Ishikawa (cell line): Measurements from ENCODE around the gene GIMD1.

Experiments used
- CEBPB ChIP-seq: IDR thresholded peaks from 2 replicates; pipeline ENCODE4 v1.6.1; 2012
- CREB1 ChIP-seq: IDR thresholded peaks from 2 replicates; pipeline ENCODE4 v1.6.1; 2012; ENCODE audit warnings: low read depth
- EGR1 ChIP-seq: IDR thresholded peaks from 2 replicates; pipeline ENCODE4 v1.6.1; 2012
- EP300 ChIP-seq: IDR thresholded peaks from 2 replicates; pipeline ENCODE4 v1.6.1; 2012; ENCODE audit warnings: borderline replicate concordance
- FOXM1 ChIP-seq: IDR thresholded peaks from 2 replicates; pipeline ENCODE4 v1.6.1; 2012; ENCODE audit warnings: low read depth, borderline replicate concordance
- NFIC ChIP-seq: IDR thresholded peaks from 2 replicates; pipeline ENCODE4 v1.6.1; 2012
- RAD21 ChIP-seq: IDR thresholded peaks from 2 replicates; pipeline ENCODE4 v1.6.1; 2012; ENCODE audit warnings: low read depth
- TAF1 ChIP-seq: IDR thresholded peaks from 2 replicates; pipeline ENCODE4 v1.6.1; 2012; ENCODE audit warnings: low read depth, mild to moderate bottlenecking
- TCF12 ChIP-seq: IDR thresholded peaks from 2 replicates; pipeline ENCODE4 v1.6.1; 2012; ENCODE audit warnings: low read depth
- TEAD4 ChIP-seq: IDR thresholded peaks from 2 replicates; pipeline ENCODE4 v1.6.1; 2012
- YY1 ChIP-seq: IDR thresholded peaks from 2 replicates; pipeline ENCODE4 v1.6.1; 2012; ENCODE audit warnings: low read depth
- ZBTB7A ChIP-seq: IDR thresholded peaks from 2 replicates; pipeline ENCODE4 v1.6.1; 2012; ENCODE audit warnings: low read depth
- TF ChIP-seq, protein P1 (sequence below): IDR thresholded peaks from 2 replicates; pipeline ENCODE4 v1.6.1; 2012
- TF ChIP-seq, protein P2 (sequence below): IDR thresholded peaks from 2 replicates; pipeline ENCODE4 v1.6.1; 2012; ENCODE audit warnings: low read depth, mild to moderate bottlenecking
- TF ChIP-seq, protein P3 (sequence below): IDR thresholded peaks from 2 replicates; pipeline ENCODE4 v1.6.1; 2012

GIMD1 gene

DNA sequence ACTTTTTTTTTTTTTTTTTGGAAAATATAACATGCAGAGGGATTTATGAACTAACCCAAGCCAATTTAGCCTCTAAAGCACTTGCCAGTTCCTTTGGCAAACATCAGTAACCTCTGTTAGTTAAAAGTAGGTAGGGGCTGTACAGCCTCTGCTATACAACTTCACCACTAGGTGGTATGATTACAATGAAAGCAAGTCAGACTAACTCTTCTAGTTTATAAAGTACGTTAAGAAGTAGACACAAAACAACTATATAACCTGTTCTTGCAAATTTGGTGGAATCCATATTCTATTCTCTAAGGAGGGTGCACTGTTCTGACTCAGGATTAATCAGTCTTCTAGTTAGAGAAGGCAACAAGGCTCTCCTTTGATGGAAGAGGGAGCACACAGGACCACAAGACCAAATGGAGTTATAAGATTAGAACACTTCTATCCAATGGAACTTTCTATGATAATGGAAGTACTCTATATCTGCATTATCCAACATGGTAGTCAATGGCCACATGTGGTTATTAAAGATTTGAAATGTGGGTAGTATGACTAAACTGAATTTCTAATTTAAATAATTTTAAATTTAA is 39.4 kb downstream of the GIMD1 start:
- TF ChIP-seq CEBPB = no peak
- peak; percentile 31 for TF ChIP-seq RAD21

DNA sequence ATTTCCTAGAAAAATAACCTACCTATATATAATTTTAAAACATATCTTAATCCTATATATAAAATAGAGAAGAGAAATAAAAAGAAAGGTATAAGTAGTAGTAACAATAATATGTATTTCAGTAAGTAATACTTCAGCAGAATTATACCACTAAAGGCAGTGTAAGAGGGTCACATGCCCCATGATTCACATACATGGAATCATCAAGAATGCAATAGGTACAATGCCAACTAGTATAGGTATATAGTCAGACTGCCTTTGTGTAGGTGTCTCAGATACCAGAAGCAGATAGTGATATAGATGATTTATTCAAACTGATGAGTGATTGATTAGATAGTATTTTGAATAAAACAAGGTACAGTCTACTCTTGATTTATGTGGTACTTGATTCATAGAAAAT is 42.8 kb downstream of the GIMD1 start:
- TF ChIP-seq, protein P1, sequence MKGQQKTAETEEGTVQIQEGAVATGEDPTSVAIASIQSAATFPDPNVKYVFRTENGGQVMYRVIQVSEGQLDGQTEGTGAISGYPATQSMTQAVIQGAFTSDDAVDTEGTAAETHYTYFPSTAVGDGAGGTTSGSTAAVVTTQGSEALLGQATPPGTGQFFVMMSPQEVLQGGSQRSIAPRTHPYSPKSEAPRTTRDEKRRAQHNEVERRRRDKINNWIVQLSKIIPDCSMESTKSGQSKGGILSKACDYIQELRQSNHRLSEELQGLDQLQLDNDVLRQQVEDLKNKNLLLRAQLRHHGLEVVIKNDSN = peak; percentile 65
- TF ChIP-seq, protein P2, sequence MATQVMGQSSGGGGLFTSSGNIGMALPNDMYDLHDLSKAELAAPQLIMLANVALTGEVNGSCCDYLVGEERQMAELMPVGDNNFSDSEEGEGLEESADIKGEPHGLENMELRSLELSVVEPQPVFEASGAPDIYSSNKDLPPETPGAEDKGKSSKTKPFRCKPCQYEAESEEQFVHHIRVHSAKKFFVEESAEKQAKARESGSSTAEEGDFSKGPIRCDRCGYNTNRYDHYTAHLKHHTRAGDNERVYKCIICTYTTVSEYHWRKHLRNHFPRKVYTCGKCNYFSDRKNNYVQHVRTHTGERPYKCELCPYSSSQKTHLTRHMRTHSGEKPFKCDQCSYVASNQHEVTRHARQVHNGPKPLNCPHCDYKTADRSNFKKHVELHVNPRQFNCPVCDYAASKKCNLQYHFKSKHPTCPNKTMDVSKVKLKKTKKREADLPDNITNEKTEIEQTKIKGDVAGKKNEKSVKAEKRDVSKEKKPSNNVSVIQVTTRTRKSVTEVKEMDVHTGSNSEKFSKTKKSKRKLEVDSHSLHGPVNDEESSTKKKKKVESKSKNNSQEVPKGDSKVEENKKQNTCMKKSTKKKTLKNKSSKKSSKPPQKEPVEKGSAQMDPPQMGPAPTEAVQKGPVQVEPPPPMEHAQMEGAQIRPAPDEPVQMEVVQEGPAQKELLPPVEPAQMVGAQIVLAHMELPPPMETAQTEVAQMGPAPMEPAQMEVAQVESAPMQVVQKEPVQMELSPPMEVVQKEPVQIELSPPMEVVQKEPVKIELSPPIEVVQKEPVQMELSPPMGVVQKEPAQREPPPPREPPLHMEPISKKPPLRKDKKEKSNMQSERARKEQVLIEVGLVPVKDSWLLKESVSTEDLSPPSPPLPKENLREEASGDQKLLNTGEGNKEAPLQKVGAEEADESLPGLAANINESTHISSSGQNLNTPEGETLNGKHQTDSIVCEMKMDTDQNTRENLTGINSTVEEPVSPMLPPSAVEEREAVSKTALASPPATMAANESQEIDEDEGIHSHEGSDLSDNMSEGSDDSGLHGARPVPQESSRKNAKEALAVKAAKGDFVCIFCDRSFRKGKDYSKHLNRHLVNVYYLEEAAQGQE = no peak

DNA sequence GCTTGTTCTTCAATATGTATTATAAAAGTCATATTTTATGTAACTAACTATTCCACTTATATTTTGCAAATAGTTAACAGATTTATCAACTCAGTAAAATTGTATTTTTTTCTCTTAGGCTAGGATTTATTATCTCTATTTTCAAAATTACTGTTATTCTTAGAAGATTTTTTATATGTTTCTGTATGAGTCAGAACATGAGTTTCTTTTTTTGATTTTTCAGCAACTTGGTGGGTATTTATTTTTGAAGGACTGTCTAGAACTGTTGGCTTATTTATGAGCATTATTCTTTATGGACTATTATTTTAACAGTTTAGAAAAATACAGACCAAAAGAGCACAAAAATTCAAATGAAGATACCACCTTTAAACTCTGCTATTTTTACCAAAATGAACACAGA is 45.5 kb downstream of the GIMD1 start:
- no peak for TF ChIP-seq CREB1
- no peak for TF ChIP-seq TCF12
- no peak for TF ChIP-seq ZBTB7A
- no peak for TF ChIP-seq FOXM1
- TF ChIP-seq RAD21 = no peak
- no peak for TF ChIP-seq CEBPB
- no peak for TF ChIP-seq EP300
- TF ChIP-seq, protein P3, sequence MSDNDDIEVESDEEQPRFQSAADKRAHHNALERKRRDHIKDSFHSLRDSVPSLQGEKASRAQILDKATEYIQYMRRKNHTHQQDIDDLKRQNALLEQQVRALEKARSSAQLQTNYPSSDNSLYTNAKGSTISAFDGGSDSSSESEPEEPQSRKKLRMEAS = no peak
- no peak for TF ChIP-seq TAF1
- TF ChIP-seq, protein P1 = no peak
- TF ChIP-seq TEAD4 = no peak
- no peak for TF ChIP-seq EGR1
- no peak for TF ChIP-seq YY1
- TF ChIP-seq, protein P2 = no peak
- TF ChIP-seq NFIC = no peak

DNA sequence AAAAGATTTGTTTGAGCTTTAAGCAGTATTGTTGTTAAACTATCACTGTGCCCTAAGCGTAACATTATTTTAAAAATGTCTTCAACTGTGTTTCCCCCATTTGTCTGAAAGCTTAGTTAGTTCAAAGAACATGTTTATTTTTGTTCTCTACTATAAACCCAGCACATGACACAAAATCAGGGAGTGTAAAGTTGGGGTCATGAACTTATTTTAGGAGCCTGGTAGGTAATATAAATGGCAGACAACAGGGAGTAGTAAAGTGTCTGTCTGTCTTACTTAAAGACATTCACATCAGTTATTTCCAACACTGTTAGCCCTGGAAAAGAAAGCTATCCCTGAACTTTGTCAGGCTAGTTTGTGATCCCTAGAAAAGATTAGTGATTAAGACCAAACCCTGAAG is 48.3 kb downstream of the GIMD1 start:
- TF ChIP-seq, protein P1 = no peak
- TF ChIP-seq FOXM1 (no peak), EP300 (no peak), TCF12 (no peak), CEBPB (no peak), YY1 (no peak)
- TF ChIP-seq, protein P3 = no peak
- TF ChIP-seq, protein P2 = no peak

DNA sequence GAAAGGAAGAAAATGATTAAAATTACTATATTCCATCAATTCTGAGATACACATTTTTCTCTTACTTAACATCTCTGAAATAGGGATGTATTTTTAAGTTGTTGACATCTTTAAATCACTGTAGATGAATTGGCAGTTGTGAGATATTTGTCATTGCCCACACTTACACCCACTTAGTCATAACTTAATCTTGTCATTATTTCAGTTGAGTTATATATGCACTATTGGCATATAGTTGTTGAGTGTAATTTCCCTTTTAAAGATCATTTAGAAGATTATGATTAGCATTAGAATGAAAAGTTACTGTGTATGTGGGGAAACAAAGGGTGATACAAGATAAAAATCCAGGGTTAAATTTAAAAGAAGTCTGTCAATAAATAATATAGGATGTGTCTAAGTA is 50.1 kb downstream of the GIMD1 start:
- TF ChIP-seq CEBPB (no peak), NFIC (no peak), EGR1 (no peak), YY1 (no peak), EP300 (no peak), TCF12 (no peak), RAD21 (no peak), TAF1 (no peak), TEAD4 (no peak), ZBTB7A (no peak), CREB1 (no peak), FOXM1 (no peak)
- TF ChIP-seq, protein P1 = no peak
- TF ChIP-seq, protein P3 = no peak
- TF ChIP-seq, protein P2 = no peak
